Fibroblast of peridontal ligament (primary cell): ENCODE data around the gene CCHCR1.

Experiments
- DNase-seq: peaks from one replicate; pipeline ENCODE4 v3.0.0-alpha.2; 2010; ENCODE audit errors: extremely low read depth

CCHCR1 gene

DNA sequence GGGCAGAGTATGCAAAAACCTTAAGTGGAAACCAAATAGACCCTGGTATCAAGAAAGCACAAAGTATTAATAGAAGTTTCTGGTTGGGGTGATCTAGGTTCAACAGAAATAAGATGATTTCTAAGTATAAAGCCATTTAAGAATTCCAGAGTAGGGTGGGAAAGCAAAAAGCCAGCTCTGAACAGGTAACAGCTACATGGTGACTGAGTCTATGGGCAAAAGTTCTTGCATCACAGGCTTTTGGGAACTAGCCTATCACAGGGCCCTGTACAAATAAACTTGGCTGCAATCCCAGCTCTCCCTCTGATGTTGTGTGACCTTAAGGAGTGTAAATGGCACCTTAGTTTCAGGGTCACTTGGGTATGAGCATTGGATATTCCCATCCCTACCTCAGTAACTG lies 6.3 kb upstream of the CCHCR1 start:
- DNase-seq: no peak

DNA sequence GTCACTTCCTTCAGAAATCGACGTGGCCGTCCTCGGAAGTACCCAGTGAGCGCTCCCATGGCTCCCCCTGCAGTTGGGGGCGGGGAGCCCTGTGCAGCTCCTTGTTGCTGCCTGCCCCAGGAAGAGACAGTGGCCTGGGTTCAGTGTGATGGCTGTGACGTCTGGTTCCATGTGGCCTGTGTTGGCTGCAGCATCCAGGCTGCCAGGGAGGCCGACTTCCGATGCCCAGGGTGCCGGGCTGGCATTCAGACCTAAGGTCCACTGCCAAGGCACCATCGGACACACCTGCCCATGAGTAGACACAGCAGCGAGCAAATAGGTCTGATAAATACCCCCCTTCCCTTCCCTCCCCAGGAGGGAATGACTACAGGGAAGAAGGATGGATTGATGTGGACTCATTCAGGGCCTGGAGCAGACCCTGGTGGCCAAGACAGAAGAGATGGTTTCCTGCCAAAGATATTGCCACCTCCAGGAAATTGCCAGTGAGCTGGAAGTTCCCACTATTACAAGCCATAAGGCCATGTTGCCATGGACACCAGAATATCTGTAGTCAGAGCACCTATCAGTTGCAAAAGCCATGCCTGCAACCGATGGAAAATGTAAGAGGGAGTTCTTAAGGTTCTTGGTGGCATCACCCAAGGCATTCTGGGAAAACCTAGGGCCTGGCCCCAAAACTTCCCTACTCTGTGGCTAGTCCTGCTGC lies 5.0 kb upstream of the CCHCR1 start:
- DNase-seq: no peak

GRCh38 chr6:31161216-31162126 lies 3.9 kb upstream of the CCHCR1 start:
- no peak for DNase-seq

DNA sequence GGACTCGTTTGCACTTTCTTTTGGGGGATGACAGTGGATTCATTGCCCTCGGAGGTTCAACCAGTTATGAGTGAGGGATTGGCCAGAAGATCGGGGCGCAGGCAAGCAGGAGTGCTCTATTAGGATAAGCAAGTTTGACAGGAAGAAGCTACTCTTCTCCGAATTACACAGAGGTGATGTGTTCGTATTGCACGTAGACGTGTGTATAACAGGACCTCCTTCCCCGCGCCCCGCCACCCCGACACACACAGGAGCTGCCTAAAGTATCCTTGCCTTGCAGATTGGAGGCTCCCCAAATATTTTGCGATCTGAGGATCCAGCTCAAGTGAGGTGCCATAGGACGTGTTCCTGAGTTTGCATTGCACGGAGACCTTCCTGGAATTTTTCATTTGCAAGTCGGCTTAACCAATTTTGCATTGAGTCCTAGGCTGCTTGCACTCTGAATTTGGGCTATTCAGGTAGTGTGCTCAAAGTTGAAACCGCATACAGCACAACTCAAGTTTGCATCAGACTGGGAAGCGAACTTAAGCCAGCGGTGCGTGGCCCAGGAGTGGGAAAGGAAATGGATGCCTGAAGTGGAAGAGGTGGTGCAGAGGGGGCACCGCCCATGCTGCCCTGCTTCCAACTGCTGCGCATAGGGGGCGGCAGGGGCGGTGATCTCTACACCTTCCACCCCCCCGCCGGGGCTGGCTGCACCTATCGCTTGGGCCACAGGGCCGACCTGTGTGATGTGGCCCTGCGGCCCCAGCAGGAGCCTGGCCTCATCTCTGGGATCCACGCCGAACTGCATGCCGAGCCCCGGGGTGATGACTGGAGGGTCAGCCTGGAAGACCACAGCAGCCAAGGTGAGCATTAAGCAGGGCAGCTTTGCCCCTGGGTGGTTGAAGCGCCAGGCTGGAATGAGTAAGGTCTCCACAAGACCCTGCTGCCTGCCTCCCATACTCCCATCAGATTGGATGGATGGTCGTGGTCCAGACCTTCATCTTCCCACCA lies 1.6 kb upstream of the CCHCR1 start:
- no peak for DNase-seq

DNA sequence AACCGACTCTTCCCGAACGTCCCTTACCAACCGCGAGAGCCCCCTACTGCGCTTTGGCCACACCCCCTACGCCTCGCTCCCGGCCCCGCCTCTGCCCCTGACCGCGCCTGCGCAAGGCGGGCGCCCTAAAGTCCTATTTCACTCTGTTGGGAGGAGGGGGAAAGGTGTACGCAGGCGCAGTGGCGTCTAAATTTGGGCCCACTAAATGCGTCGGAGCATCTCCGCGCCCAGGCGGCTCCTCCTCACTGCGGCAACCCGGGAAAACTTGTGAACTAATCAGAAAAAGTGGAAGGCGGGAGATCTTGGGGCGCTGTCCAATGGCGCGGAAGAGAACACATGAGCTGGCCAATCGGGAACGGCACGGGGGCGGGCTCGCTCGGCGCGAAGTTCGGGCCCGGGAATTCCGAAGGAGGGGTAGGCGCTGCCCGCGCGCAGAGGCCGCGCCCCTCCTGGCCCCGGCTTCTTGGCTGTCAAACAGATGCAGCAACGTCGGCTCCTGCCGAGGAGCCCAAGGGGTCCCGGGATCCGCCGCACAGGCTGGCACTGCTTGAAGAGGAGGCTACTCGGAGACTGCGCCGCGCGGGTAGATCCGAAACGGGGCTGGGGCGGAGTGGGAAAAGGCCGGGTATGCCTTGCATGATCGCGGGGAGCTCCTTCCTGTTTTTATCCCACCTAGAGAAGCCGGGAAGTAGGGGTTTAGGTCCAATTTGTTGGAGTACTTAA lies 699 bp upstream of the CCHCR1 start, which contains the start of gene TCF19:
TCF19 (plus strand) TSS at position 450 of the 723 bp plus-strand sequence. CDS start 881 bp downstream, outside the sequence.
- DNase-seq: peak; percentile 99

- no peak for DNase-seq
Measured at GRCh38 chr6:31156641-31157040, 961 bp downstream of the CCHCR1 start.

DNA sequence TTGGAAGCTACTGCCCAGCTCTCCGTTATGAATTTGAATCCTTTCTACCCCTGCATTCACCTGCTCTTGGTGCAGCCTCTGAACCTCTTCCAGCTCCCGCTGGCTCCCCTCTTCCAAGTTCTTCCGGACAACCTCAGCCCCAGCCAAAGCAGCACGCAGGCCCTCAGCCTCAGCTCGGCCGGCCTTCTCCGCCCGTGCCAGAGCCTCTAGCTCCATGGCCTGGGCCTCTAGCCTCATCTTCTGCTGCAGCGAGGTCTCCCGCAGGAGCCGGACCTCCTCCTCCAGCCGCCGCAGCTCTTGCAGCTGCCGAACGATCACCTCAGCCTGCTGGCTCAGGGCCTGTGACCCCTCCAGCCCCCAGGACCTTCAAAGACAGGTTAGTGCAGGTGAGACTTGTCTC lies 3.2 kb downstream of the CCHCR1 start:
- no peak for DNase-seq

DNA sequence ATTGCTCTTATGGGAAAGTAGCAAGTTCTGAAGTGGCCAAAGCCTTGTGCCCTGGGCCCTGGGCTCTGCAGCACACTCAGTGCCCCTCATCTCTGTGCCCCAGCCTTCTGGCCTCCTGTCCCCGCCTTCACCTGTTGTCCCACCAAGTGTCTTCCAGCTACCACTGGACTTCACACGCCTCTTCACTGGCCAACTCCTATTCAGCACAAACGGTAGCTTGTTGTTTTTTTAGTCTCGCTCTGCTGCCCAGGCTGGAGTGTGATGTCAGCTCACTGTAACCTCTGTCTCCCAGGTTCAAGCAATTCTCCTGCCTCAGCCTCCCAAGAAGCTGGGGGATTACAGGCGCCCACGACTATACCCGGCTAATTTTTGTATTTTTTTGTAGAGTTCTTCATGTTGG lies 4.8 kb downstream of the CCHCR1 start:
- DNase-seq: no peak

DNA sequence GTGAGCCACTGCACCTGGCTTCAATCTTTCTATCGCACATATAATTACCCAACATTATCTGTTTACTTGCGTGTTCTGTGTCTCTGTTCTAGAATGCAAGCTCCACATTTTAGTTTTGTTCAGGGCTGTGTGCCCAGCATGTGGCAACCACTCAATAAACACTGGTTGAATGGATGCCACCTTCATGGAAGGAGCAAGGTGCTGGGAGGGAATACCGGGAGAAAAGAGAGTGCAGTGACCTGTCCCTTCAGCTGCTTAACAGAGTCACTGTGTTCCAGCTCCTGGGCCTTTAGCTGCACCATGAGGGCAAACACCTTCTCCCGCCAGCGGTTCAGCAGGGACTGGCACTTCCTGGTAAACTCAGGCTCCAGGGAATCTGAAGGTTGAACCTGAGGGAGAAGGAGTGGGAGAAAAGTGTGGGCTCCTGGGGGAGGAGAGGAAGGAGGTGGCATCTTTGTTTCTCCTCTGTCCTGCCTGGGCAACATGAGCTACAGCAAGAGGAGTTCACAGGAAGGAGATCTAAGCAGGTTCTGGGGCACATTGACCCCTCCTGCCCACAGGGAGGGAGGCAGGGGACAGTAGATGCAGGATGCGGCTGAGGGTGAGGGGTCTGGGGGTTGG lies 7.7 kb downstream of the CCHCR1 start:
- no peak for DNase-seq

- DNase-seq: no peak
Measured at GRCh38 chr6:31145386-31145785, 12.2 kb downstream of the CCHCR1 start.

DNA sequence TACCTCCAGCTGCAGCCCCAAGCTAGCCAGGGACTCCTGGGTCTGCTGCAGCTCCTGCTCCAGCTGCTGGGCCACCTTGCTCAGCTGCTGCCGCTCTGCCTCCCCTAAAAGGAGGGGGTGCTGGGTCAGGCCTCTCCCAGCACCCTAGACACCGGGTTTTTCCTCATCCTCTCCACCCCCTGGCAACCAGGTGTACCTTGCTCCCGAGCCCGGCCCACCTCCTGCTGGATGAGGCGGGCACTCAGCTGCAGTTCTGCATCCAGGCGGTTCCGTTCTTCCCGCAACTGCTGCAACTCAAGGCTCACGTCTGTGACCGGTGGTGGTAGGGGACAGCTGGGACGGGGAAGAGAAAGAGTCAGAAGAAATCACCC lies 12.6 kb downstream of the CCHCR1 start:
- DNase-seq: no peak

DNA sequence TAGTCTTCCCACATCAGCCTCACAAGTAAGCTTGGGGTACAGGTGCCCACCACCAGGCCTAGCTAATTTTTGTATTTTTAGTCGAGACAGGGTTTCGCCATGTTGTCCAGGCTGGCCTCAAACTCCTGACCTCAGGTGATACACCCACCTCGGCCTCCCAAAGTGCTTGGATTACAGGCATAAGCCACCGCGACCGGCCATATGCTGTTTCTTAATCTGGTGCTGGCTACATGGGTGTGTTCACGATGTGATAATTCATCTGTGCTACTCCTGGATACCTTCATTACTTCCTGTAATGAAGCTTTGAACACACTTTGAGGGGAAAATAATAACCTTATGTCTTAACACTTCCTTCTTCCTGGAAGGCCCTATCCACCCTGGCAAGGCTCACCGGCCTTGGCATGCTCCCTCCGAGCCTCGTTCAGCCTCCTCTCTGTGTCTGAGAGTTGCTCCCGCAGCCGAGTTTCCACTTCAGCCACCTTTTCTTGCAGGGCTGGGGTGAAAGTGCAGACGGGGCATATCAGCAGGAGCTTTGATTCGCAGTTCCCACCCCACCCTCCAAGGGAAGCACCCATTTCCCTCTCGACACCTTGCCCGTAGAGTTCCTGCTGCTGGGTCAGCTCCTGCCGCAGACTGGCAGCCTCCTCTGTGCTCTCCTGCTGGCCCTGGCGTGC lies 13.2 kb downstream of the CCHCR1 start:
- DNase-seq: no peak

DNA sequence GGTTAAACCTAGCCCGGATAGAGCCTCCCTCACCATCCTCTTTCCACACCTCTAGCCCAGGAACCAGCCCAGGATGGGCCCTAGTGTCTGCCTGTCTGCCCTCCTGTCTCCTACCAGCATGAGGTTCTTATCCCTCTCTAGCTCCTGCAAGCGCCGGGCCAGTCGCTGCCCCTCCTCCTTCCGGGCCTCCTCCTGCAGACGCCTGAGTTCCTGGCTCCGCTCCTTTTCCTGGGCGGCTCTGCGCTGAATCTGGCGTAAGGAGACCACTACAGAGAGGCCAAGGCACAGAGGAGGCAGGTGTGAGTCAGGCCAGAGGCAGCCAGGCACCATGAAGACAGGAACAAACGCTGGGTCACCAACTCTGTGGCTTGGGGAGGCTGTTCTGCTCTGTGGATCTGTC lies 14.5 kb downstream of the CCHCR1 start:
- DNase-seq: peak; percentile 16

DNA sequence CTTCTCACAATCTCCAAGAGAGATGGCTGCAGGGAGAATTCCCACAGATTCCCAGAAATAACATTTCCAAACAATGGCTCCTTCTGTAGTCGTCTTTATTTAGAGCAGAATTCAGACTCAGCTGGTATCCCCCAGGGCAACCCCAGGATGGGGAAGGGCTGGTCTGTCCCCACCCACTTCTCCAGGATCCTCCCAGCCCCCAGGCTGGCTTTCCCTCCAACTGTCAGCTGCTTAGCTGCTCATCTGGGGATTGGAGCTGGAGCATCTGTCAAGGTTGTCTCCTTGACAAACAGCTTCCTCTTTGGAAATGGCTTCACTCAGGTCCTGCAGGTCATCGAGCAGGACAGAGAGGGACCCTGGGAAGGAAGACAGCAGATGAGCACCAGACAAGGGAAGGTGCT lies 15.2 kb downstream of the CCHCR1 start:
- no peak for DNase-seq

DNA sequence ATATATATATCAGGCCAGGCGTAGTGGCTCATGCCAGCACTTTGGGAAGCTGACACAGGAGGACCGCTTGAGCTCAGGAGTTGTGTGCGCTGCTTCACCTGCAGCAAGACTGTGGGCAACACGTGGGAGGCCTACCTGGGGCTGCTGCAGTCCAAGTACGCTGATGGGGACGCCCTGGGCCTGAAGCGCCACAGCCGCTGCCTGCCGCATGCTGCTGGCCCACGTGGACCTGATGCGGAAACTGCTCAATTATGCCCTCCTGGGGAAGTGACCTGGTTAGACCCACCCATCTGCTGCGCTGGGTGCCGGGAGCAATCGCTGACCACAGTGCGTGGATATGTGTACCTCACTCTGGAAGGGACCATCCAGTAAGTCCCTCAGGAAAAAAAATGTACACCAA lies 17.0 kb downstream of the CCHCR1 start:
- DNase-seq: no peak

- no peak for DNase-seq
Measured at GRCh38 chr6:31139599-31139998, 18.0 kb downstream of the CCHCR1 start.

DNA sequence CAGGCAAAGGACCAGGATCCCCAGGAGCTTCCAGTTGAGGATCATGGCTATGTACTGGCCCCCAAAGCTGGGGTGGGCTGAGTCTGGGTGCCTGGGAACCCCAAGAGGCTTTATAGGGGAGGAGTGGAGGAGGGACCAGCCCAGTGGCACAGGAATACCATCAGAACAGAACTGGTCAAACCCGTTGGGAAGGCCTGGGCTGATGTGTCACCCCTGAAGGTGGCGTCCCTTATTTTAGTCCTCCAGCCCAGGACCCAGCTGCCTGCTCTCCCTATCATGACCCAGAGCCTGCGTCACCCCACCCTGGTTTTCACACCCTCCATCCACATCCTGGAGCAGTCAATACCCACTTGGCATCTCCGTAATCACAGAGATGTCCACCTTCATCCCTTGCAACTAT lies 18.6 kb downstream of the CCHCR1 start, which contains the start of gene PSORS1C2:
PSORS1C2 (minus strand) TSS at position 85 of the 400 bp plus-strand sequence; CDS start at position 45, 40 bp downstream.
- no peak for DNase-seq

DNA sequence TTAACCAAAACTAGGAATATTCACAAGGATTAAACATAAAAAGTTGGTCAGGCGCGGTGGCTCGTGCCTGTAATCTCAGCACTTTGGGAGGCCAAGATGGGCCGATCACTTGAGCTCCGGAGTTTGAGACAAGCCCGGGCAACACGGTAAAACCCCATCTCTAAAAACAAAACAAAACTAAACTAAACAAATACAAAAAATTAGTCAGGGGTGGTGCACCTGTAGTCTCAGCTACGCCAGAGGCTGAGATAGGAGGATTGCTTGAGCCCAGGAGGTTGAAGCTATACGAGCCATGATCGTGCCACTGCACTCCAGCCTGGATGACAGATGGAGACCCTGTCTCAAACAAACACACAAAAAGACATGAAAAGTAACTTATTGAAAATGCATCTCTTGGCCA lies 21.9 kb downstream of the CCHCR1 start:
- DNase-seq: no peak

DNA sequence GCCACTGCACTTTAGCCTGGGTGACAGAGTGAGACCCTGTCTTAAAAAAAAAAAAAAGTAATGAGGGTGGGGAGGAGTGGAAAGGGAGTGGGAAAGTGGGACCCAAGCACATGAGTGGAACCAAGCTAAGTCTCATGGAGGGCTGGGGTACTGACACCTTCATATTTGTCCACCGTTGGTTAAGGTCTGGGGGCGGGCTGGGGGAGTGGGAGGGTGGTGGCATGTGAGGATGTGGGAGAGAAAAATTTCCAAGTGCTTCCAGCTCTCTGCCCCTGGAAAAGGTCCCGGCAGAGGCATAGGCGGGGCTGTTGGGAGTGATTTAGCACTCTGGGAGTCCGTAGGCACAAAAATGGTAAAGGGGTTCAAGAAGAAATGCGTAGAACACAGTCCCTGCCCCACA lies 24.8 kb downstream of the CCHCR1 start:
- no peak for DNase-seq

DNA sequence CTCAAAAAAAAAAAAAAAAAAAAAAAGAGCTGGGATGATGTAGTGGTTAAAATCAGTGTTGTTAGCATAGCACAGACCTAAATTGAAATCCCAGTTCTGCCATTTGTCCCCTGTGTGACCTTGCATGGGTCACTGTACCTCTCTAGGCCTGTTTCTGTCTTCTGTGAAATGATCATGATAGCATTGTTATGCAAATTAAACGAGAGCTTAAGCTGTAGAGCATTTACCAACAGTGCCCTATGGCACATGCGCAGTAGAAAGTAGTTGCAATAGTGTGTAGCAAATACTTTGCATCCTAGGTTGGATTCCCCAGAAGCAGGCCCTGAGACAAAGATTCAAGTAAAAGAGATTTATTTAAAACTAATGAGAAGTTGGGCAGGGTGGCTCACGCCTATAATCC lies 26.0 kb downstream of the CCHCR1 start:
- DNase-seq: no peak
